ENCODE results near the gene ALLC.

The ALLC gene

GRCh38 chr2:3725458-3726250 is 67.7 kb downstream of the ALLC start:
- no peak overlapping the region for H3K4me3 ChIP-seq (ENCODE audit: low read depth, low read length)
- TF ChIP-seq MAX (IDR thresholded peaks at IDR 0.05; ENCODE audit: low read depth, low read length) (no peak), MYC (IDR thresholded peaks at IDR 0.05; ENCODE audit: low read depth, low read length) (no peak), POLR2A (IDR thresholded peaks at IDR 0.05; ENCODE audit: extremely low read depth, insufficient read length) (no peak), CTCF (IDR thresholded peaks at IDR 0.05; ENCODE audit: low read depth, low read length) (no peak)

GRCh38 chr2:3726511-3726910 is 68.5 kb downstream of the ALLC start:
- TF ChIP-seq POLR2A (IDR thresholded peaks at IDR 0.05; ENCODE audit: extremely low read depth, insufficient read length): no peak
- TF ChIP-seq MYC (IDR thresholded peaks at IDR 0.05; ENCODE audit: low read depth, low read length): no peak
- TF ChIP-seq CTCF (IDR thresholded peaks at IDR 0.05; ENCODE audit: low read depth, low read length): no peak
- no peak for TF ChIP-seq MAX (IDR thresholded peaks at IDR 0.05; ENCODE audit: low read depth, low read length)
- no peak overlapping the region for H3K4me3 ChIP-seq (ENCODE audit: low read depth, low read length)
- no peak for DNase-seq (ENCODE audit: low read depth)

More at GRCh38 chr2:3725458-3726250, 67.7 kb downstream of the ALLC start:
- DNase-seq (ENCODE audit: low read depth): no peak

- H3K4me3 ChIP-seq (ENCODE audit: low read depth, low read length): no peak overlapping the region
- DNase-seq (ENCODE audit: low read depth): no peak
- TF ChIP-seq POLR2A (IDR thresholded peaks at IDR 0.05; ENCODE audit: extremely low read depth, insufficient read length) (no peak), CTCF (IDR thresholded peaks at IDR 0.05; ENCODE audit: low read depth, low read length) (no peak), MYC (IDR thresholded peaks at IDR 0.05; ENCODE audit: low read depth, low read length) (no peak), MAX (IDR thresholded peaks at IDR 0.05; ENCODE audit: low read depth, low read length) (no peak)
Observed at GRCh38 chr2:3727397-3728045, 69.5 kb downstream of the ALLC start.

- no peak overlapping the region for H3K4me3 ChIP-seq (ENCODE audit: low read depth, low read length)
- peak; percentile 71 for DNase-seq (ENCODE audit: low read depth)
- peak; percentile 36 for TF ChIP-seq CTCF (IDR thresholded peaks at IDR 0.05; ENCODE audit: low read depth, low read length)
- TF ChIP-seq MYC (IDR thresholded peaks at IDR 0.05; ENCODE audit: low read depth, low read length): no peak
Observed at GRCh38 chr2:3728104-3729054, 70.4 kb downstream of the ALLC start.

- H3K4me3 ChIP-seq (ENCODE audit: low read depth, low read length): no peak overlapping the region
- no peak for DNase-seq (ENCODE audit: low read depth)
- no peak for TF ChIP-seq POLR2A (IDR thresholded peaks at IDR 0.05; ENCODE audit: extremely low read depth, insufficient read length)
- TF ChIP-seq MAX (IDR thresholded peaks at IDR 0.05; ENCODE audit: low read depth, low read length): no peak
- no peak for TF ChIP-seq MYC (IDR thresholded peaks at IDR 0.05; ENCODE audit: low read depth, low read length)
- no peak for TF ChIP-seq CTCF (IDR thresholded peaks at IDR 0.05; ENCODE audit: low read depth, low read length)
Observed at GRCh38 chr2:3729055-3729448, 71.1 kb downstream of the ALLC start.
